Stimulated activated CD4-positive, alpha-beta T cell treated with anti-CD3 and anti-CD28 coated beads, Interleukin-2, amount 100 ng/mL, for 24 hours (primary cell): ENCODE measurements around the gene TUBA1B.
A peak's percentile ranks its signal among the peaks of the same experiment; 100 is the strongest.

Experiments
- DNase-seq, 2 donors: peaks; one replicate each; pipeline ENCODE4 v3.0.0-alpha.2; 2020

Gene TUBA1B

DNA sequence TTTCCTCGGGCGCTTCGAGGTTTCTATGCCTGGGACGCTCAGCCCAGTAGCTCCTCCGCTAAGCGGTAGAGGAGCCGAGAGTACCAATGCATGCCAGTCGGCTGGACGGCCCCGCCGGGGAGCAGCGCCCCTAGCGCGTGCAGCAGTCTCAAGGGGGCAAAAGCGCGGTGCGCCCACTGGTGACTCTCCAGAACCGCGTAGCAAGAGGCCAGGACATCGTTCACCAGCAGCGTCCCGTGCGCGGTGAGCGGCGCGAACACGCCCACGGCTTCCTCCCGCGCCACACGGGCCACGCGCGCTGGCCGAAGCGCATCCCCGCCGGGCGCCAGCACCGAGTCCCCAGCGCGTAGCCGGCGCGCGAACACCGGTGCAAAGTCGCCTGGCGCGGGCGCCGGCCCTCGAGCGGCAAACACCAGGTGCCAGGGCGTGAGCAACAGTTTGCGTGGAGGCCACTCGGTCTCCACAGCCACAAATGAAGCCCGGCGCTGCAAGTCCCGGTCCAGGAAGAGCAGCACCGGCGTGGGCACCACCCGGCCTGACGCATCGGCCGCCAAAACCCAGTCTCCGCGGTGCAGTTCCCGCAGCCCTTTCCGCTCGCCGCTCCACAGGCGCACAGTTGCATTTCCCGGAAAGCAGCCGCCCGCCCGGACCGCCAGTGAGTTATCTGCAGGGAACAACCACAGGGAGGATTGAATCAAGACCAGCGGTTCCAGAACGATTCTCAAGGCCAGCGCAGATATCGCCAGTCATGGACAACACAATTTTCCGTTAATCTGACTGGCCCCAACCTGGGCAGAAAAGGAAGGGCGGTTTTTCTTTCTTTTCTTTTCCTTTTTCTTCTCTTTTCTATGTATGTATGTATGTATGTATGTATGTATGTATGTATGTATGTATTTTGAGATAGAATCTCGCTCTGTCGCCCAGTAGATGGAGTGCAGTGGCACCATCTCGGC lies 41.1 kb downstream of the TUBA1B start:
- peak; percentile 40 to 54 for DNase-seq

DNA sequence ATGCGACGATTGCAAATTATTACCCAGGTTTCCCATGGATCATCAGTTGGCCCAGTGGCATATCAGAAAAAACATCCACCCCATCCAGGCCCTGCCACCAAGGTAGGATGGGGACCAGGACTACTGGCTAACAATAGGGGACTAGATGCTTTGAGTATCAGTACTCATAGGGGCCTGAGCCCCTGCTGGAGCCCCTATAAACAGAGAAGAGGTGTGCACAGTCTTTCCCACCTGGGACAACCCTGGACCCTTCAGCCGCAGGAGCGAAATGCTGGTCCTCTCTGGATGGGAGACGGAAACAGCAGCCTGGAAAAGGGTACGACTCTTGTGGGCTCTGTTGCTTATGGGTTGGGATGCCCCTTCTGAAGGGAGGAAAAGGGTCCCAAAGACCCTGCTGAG lies 42.3 kb downstream of the TUBA1B start:
- no peak for DNase-seq

DNA sequence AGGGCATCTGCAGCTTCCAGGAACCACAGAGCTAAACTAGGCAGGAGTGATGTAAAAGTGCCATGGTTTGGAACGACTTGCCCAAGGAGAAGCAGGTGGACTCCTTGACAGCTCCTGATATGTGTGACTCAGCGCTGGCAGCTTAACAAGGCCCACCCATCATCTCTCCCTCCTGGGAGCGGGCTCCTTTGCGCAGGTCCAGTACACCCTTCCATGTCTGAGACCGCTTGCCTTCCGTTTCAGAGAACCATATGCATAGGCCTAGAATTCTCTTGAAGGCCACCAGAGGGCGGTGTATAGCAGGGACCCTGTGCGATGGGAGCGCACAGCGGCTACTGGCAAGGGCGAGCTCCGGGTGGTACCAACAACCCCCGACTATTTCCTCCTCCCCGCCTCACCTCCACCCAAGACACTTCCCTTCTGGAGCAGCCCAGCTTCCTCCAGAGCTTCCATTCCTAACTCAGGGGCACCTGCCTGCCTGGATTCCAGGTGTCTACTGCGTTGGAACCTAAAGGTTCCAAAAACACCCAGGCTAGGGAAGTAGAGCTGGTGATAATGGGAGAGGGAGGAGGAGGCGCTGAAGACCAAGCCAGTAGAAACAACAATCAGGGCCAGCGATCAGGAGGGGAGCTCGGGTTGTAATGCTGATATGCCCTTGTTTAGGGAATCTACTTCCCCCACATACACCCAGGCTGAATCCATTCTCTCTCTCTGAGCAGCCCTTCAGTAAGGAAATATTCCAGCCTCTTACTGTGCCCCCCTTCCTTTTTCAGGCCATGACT lies 42.9 kb downstream of the TUBA1B start:
- DNase-seq, result peak; percentile 70 to 75

DNA sequence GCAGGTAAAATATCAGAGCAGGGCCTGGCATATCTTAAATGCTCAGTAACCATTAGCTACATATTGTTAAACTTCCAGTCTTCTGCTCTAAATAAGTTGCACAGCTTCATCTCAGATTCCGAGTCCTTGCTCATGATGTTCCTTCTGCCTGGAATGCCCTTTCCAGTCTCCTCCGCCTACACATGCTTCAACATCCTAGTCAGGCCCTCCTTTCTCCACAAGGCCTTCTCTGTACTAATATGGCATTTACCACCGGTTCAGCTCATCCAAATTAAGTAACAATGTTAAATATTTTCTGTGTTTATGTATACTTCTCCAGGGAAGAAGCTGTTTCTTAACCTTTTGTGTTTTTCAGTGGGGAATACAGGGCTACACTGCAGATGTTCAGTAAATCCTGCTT lies 45.1 kb downstream of the TUBA1B start:
- DNase-seq, result no peak

DNA sequence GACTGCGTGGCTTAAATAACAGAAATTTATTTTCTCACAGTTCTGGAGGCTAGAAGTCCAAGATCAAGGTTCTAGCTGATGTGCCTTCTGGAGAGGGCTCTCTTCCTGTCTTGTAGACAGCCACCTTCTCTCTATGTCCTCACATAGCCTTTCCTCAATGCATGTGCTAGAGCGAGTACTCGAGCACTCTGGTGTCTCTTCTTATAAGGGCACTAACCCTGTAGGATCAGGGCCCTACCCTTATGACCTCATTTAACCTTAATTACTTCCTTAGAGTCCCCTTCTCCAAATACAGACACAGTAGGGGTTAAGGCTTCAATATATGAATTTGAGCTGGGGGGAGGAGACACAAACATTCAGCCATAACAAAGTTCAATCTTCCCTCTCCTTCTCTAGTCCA lies 46.8 kb downstream of the TUBA1B start:
- no peak for DNase-seq

DNA sequence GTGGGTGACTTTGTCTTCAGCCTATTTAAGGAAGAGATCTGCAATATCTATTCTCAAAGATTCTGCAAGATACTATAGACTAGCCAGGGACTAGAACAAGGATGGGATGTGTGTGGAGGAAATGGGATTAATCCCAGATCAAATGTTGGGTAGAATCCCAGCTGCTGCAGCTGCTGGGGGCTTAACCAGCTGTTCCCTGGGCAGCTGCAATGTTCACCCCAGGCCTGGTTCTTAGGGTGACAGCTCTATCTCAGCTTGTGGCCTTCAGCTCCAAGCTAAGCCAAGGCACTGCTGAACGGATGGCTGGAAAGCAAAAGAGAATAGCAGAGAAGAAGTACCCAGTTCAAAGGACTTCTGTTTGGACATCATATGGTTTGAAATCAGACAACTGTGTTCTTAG lies 51.4 kb downstream of the TUBA1B start:
- no peak for DNase-seq
